Stimulated activated CD4-positive, alpha-beta T cell treated with anti-CD3 and anti-CD28 coated beads, Interleukin-1b, Interleukin-23, amount 100 ng/mL, for 1 hour (primary cell): ENCODE data around the gene OXSM.

Experiments
- DNase-seq, 2 donors: peaks; one replicate each; pipeline ENCODE4 v3.0.0-alpha.2; 2020; ENCODE audit warnings: low read depth in 2 of 2

The OXSM gene

GRCh38 chr3:25789596-25790556 lies at the start of gene OXSM:
Gene OXSM (plus strand): TSS chr3:25790090. CDS start chr3:25791021, 931 bp downstream.
- DNase-seq, result peak; percentile 69 to 77

GRCh38 chr3:25744470-25744869 lies 45.4 kb upstream of the OXSM start:
- DNase-seq, result no peak

GRCh38 chr3:25747033-25747432 lies 42.9 kb upstream of the OXSM start:
- no peak for DNase-seq

- DNase-seq, result no peak
These were observed 41.7 kb upstream of the OXSM start for GRCh38 chr3:25748189-25748588.

- no peak for DNase-seq
These were observed 40.8 kb upstream of the OXSM start for GRCh38 chr3:25749031-25749581.

GRCh38 chr3:25751048-25751447 lies 38.8 kb upstream of the OXSM start:
- DNase-seq, result no peak

GRCh38 chr3:25751725-25752124 lies 38.2 kb upstream of the OXSM start:
- DNase-seq, result no peak

GRCh38 chr3:25768851-25769250 lies 21.0 kb upstream of the OXSM start:
- no peak for DNase-seq

- DNase-seq, result no peak
These were observed 14.0 kb upstream of the OXSM start for GRCh38 chr3:25775936-25776335.

- DNase-seq, result no peak
These were observed 9.3 kb upstream of the OXSM start for GRCh38 chr3:25780618-25781017.

GRCh38 chr3:25781145-25781757 lies 8.6 kb upstream of the OXSM start:
- no peak for DNase-seq

- no peak for DNase-seq
These were observed 7.9 kb upstream of the OXSM start for GRCh38 chr3:25781758-25782594.

GRCh38 chr3:25782636-25782937 lies 7.3 kb upstream of the OXSM start:
- no peak for DNase-seq

GRCh38 chr3:25782938-25783660 lies 6.8 kb upstream of the OXSM start, which contains the start of gene NGLY1:
Gene NGLY1 (minus strand): TSS chr3:25783443. CDS start chr3:25783390, 53 bp downstream.
- DNase-seq, result peak; percentile 65 to 73

GRCh38 chr3:25783661-25784512 lies 6.0 kb upstream of the OXSM start:
- no peak for DNase-seq

GRCh38 chr3:25784971-25785370 lies 4.9 kb upstream of the OXSM start:
- no peak for DNase-seq

- DNase-seq, result no peak
These were observed 4.1 kb upstream of the OXSM start for GRCh38 chr3:25785826-25786225.

- DNase-seq, result no peak
These were observed 2.2 kb upstream of the OXSM start for GRCh38 chr3:25787689-25788088.

GRCh38 chr3:25789209-25789595 lies 688 bp upstream of the OXSM start:
- no peak for DNase-seq

GRCh38 chr3:25801786-25802185 lies 11.9 kb downstream of the OXSM start:
- no peak for DNase-seq
